ENCODE results near the gene C1orf35.
"Not testable (repeated sequence)": the region's sequence is repeated elsewhere in the genome, so short reads cannot be mapped to it uniquely, and the experiment has no call there.

C1orf35 gene

DNA sequence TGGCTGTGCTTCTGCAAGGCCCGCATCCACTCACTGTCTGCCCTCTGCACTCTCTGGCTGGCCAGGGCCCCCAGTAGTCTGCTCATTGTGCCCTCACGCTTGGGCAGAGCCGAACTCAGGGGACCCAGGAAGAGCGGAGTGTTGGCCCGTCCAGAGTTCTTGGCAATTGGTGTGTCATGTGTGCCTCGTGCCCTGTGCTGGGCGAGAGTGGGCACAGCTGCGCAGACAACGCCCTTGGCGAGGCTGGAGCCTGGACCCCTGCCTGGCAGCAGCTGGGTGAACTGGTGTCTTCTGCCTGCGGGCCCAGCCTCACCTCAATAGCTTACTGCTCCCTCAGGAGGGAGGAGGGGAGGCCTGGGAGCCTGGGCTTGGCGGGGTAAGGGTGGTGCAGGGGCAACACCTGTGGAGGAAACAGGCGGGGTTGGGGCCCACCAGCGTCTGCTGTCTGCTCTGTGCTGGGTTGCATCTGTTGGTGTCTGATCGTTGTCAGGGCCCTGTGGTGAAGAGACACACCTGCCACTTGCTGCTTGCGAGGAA lies 39.1 kb upstream of the C1orf35 start:
- DNase-seq: peak; percentile 27

- peak; percentile 53 for DNase-seq
Observed at GRCh38 chr1:228141226-228142044, 38.3 kb upstream of the C1orf35 start.

GRCh38 chr1:228140724-228141225 lies 37.6 kb upstream of the C1orf35 start:
- DNase-seq: no peak

DNA sequence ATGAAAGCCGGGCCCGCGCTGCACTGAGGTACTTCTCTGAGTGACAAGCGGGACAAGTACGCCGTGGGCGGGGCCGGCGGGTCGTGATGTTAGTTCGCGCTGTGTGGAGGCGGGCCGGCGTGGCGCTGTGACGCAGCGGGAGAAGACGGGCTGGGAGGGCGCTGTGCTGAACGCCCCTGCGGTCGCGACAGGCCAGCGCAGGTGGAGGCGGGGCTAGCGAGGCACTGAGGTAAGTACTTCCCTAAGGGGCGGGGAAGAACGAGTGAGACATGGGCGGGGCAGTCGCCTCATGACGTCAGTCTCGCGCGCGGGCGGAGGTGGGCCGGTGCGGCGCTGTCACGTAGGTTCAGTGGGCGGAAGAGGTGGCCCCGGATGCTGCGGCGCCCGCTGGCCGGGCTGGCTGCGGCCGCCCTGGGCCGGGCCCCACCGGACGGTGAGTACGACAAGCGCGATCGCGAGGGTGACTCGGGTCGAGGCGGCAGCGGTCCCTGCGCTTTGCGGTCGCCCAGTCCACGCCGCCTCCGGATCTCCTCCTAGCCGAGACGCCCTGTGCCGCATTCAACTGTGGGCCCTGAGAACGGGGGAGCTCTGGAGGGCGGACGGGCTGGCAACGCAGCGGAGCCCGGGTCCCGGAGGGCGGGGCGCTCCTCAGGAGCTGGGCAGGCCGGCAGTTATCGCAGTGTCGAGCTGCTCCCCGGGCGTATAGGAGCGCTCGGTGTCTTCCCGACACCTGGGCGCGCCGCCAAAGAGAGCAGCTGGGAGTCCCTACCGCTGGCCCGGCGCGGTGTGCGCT lies 37.0 kb upstream of the C1orf35 start, which contains the start of gene GUK1:
GUK1 (plus strand) TSS at position 349 of the 793 bp plus-strand sequence; CDS start at position 373, 24 bp downstream.
- peak; percentile 100 for DNase-seq

DNA sequence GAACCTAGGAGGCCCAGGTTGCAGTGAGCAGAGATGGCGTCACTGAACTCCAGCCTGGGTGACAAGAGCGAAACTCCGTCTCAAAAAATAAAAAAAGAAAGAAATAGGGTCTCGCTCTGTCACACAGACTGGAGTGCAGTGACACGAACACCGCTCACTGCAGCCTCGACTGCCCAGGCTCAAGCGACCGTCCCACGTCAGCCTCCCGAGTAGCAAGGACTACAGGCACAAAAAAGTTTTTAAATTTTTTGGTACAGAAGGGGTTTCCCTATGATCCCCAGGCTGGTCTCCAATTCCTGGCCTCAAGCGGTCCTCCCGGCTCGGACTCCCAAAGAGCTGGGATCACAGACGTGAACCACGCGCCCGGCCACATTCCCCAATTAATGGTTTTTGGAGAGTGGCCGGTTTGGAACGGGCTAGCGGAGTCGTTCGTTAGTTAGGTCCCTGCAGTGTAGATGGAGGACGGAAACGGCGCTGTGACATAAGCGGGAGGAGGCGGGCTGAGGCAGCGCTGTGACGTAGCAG lies 36.3 kb upstream of the C1orf35 start:
- DNase-seq: no peak

DNA sequence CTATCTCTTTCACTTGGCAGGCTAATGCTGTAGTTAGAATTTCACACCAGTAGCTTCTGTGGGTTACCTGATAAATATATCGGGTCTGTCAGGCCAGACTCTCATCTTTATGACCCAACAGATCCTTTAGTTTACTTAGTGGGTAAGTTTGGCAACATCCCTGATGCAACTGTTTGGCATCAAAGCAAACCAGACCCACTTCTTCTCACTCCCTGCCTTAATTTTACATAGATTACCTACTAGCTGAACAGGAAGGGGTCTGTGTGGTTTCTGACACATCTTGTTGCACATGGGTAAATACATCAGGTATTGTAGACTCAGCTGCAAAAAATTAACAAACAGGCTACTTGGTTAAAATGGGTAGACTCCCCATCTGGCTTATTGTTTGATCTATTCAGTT lies 33.8 kb upstream of the C1orf35 start:
- DNase-seq: peak; percentile 43

GRCh38 chr1:228134591-228134990 lies 31.5 kb upstream of the C1orf35 start:
- DNase-seq: no peak

GRCh38 chr1:228131766-228132165 lies 28.6 kb upstream of the C1orf35 start:
- no peak for DNase-seq

- DNase-seq: no peak
Observed at GRCh38 chr1:228125185-228125584, 22.1 kb upstream of the C1orf35 start.

DNA sequence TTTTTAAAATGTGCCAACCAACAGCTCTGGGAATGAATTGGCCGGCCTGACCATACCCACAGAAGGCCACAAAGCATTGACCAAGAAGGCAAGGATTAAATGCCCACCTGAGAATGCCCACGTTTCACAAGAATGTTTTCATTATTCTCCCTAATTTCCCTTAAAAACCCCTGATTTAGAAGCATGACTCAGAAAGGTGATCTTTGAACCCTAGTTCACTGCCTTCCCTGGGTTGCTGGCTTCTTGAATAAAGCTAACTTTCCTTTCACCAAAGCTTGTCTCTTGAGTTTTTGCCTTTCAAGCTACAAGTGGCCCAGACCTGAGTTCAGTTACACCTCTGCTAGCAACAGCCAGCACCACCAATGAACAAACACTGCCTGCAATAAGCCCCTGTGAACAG lies 20.4 kb upstream of the C1orf35 start:
- DNase-seq: no peak

- DNase-seq: no peak
Observed at GRCh38 chr1:228122921-228123441, 19.9 kb upstream of the C1orf35 start.

DNA sequence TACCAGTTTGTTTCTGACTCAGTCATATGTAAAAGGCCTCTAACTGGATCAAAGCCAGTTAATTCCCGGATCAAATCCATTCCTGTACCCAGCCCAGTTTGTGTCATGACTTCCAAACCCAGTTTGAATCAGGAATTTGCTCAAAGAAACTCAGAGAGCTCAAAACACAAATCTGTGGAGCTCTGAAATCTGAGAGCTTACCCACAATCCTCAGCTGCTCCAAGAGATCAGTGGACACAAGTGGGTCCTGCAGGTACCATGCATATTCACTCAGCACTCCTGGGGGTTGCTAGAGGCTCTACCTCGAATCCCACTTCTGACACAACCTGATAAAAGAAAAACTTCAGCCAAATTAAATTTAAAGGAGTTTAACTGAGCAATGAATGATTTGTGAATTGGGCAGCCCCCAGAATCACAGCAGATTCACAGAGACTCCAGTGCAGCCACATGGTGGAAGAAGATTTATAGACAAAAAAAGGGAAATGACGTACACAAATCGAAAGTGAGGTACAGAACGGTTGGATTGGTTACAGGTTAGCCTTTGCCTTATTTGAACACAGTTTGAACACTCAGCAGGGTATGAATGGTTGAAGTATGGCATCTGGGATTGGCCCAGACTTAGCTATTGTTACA lies 17.8 kb upstream of the C1orf35 start:
- no peak for DNase-seq

- no peak for DNase-seq
Observed at GRCh38 chr1:228120351-228120750, 17.2 kb upstream of the C1orf35 start.

DNA sequence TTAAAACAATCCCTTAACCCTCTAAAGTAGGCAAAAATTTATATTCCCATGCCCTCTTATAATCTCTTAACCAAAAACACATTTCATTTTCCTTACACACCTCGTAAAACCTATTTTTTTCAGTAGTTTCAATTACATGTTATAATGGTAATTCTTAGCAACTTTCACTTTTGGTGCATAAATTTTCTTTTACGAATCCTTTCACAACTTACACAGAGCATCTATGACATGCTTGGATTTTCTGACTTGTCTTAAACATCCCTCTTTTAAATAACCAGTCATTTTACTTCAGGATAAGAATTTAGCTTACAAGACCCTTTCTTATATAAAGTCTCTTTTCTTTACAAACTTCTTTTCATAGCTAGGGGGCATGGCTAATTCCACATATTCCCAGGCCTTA lies 14.9 kb upstream of the C1orf35 start:
- DNase-seq: no peak

DNA sequence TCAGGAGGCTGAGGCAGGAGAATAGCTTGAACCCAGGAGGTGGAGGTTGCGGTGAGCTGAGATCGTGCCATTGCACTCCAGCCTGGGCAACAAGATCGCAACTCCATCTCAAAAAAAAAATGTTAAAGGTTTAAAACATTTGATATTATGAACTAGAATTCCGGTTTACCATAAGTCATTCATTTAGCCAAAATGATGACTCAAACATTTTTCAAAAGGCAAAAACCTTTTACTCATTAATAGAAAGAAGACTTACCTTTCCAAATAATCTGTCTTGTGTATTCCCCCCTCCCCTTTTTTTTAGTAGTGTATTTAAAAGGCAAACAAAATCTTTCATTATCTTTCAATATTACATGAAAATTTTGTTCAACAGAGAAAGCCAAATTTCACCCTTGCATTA lies 14.2 kb upstream of the C1orf35 start:
- DNase-seq: no peak

DNA sequence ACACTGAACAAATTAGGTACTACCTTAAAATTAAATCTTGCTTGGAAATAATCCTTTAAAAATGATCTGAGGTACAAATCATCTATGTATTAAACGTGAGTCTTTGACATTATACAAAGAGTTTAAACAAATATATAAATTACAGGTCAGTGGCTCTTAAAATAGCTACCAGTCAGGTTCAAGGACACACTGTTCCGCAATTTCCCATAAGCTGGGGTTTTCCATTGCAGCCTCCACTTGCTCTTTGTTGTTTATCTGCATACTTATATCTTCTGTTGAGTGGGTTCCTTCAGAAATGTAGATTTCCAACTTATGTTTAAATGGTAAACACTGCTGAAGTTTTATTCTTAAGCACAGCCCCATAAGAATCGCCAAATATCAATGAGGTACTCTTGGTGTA lies 11.7 kb upstream of the C1orf35 start:
- no peak for DNase-seq

- no peak for DNase-seq
Observed at GRCh38 chr1:228112617-228113016, 9.5 kb upstream of the C1orf35 start.

- no peak for DNase-seq
Observed at GRCh38 chr1:228112167-228112566, 9.0 kb upstream of the C1orf35 start.

DNA sequence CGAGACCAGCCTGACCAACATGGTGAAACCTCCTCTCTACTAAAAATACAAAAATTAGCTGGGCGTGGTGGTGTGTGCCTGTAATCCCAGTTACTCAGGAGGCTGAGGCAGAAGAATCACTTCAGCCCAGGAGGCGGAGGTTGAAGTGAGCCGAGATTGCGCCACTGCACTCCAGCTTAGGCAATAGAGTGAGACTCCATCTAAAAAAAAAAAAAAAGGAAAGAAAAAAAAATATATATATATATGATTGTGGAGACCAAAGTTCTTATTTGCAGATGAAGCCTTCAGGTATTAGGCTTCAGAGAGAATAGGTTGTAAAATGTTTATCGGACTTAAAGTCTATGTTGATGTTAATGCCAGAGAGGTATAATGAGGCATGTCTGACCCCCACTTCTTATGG lies 8.2 kb upstream of the C1orf35 start:
- not testable (repeated sequence) for DNase-seq

- DNase-seq: no peak
Observed at GRCh38 chr1:228110556-228110955, 7.4 kb upstream of the C1orf35 start.

- no peak for DNase-seq
Observed at GRCh38 chr1:228109962-228110488, 6.9 kb upstream of the C1orf35 start.

Data from CD4-positive, alpha-beta T cell treated with Interleukin-17A for 1 hour (primary cell).